ENCODE results near the gene HGFAC. TPM values are rescaled to one million over a fixed set of nuclear protein-coding genes. Genes with fewer than 3 reads are reported as not detected.

The HGFAC gene
- total RNA-seq, 1 experiment from 2014 or later, result 1.3 TPM

- no peaks in the 10 kb centered on the region for H3K9me2 ChIP-seq (ENCODE audit: insufficient read depth)
- no peaks in the 10 kb centered on the region for H3F3A ChIP-seq (ENCODE audit: insufficient read depth, low read depth)
- TF ChIP-seq EZH2 (IDR thresholded peaks at IDR 0.05; ENCODE audit: low read depth), result no peak
- no peak for TF ChIP-seq CTCF (conservative IDR thresholded peaks at IDR 0.05)
- H2AFZ ChIP-seq, result no peak overlapping the region
- H4K20me1 ChIP-seq (ENCODE audit: insufficient read depth), result no peaks in the 10 kb centered on the region
- ChIA-PET CTCF (no interaction called here), POLR2A (ENCODE audit: unreplicated experiment) (no interaction called here)
- no peaks in the 10 kb centered on the region for H3K79me2 ChIP-seq (ENCODE audit: low read depth)
- H3K4me1 ChIP-seq (replicated peaks; ENCODE audit: insufficient read depth), result no peaks in the 10 kb centered on the region
- intact Hi-C loops (cut with micrococcal nuclease; ENCODE audit: unreplicated experiment), result no loop called here
- no peak overlapping the region for H3K4me3 ChIP-seq
- H3K27ac ChIP-seq, result no peak overlapping the region
- H3K4me2 ChIP-seq, result no peak overlapping the region
- no peaks in the 10 kb centered on the region for H3K27me3 ChIP-seq (ENCODE audit: insufficient read depth, low read depth)
- no TSS peak for BruUV-seq (replicated peaks)
- H3K9me3 ChIP-seq (ENCODE audit: insufficient read depth, low read depth), result no peaks in the 10 kb centered on the region
- DNase-seq, result no peak
- no peaks in the 10 kb centered on the region for H3K36me3 ChIP-seq (ENCODE audit: low read depth)
Measured at GRCh38 chr4:3411676-3412075, 30.1 kb upstream of the HGFAC start.

DNA sequence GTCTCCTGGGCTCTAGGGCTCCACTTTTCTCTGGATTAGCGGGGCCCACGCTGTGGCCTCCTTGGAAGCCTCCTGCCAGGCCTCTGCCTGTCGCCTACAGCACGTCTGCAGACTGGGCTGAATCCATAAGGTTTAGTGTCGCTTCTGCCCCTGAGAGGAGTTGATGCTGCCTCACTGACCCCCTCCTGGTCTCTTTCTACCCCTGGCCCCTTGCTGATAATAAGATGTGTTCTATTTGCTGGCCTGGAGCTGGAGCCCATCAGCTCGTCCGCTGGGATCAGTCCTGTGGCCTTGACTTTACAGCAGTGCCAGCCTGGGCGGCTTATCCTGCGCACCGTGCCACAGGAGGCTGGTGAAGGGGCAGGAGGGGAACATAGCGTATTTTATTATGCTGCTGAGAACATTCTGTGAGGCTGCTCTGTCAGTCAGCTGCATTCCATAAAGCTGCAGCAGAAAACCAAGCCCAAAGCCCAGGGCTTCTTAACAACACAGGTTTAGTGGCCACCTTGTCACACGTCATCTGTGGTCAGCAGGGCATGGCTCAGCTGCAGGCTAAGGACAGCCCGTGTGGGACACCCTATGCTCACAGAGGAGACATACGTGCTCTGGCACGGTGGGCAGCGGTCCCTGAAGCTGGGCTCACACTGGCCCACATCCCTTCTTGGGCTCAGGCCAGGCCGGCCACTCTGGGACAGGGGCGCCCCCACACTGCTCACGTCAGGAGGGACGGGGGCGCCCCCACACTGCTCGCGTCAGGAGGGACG lies 29.3 kb upstream of the HGFAC start:
- ChIA-PET POLR2A (ENCODE audit: unreplicated experiment) (no interaction called here), CTCF (no interaction called here)
- Histone ChIP-seq H3K9me2 (ENCODE audit: insufficient read depth) (no peaks in the 10 kb centered on the region), H3K27ac (no peak overlapping the region), H3K4me2 (no peak overlapping the region), H3K9me3 (ENCODE audit: insufficient read depth, low read depth) (no peaks in the 10 kb centered on the region), H3K4me3 (no peak overlapping the region), H3K4me1 (replicated peaks; ENCODE audit: insufficient read depth) (no peaks in the 10 kb centered on the region), H3K27me3 (ENCODE audit: insufficient read depth, low read depth) (no peaks in the 10 kb centered on the region), H3K36me3 (ENCODE audit: low read depth) (no peaks in the 10 kb centered on the region), H3F3A (ENCODE audit: insufficient read depth, low read depth) (no peaks in the 10 kb centered on the region), H2AFZ (no peak overlapping the region), H3K79me2 (ENCODE audit: low read depth) (no peaks in the 10 kb centered on the region), H4K20me1 (ENCODE audit: insufficient read depth) (no peaks in the 10 kb centered on the region)
- no peak for DNase-seq
- intact Hi-C loops (cut with micrococcal nuclease; ENCODE audit: unreplicated experiment), result no loop called here
- TF ChIP-seq CTCF (conservative IDR thresholded peaks at IDR 0.05), result no peak
- TF ChIP-seq EZH2 (IDR thresholded peaks at IDR 0.05; ENCODE audit: low read depth), result no peak
- no TSS peak for BruUV-seq (replicated peaks)

GRCh38 chr4:3413217-3413671 lies 28.5 kb upstream of the HGFAC start:
- ChIA-PET POLR2A (ENCODE audit: unreplicated experiment) (no interaction called here), CTCF (no interaction called here)
- Histone ChIP-seq H3K4me1 (replicated peaks; ENCODE audit: insufficient read depth) (no peaks in the 10 kb centered on the region), H2AFZ (no peak overlapping the region), H3K79me2 (ENCODE audit: low read depth) (no peaks in the 10 kb centered on the region), H3K9me3 (ENCODE audit: insufficient read depth, low read depth) (no peaks in the 10 kb centered on the region), H3K36me3 (ENCODE audit: low read depth) (no peaks in the 10 kb centered on the region), H3K27ac (no peak overlapping the region), H3K4me2 (no peak overlapping the region), H3F3A (ENCODE audit: insufficient read depth, low read depth) (no peaks in the 10 kb centered on the region), H4K20me1 (ENCODE audit: insufficient read depth) (no peaks in the 10 kb centered on the region), H3K4me3 (no peak overlapping the region), H3K27me3 (ENCODE audit: insufficient read depth, low read depth) (no peaks in the 10 kb centered on the region), H3K9me2 (ENCODE audit: insufficient read depth) (no peaks in the 10 kb centered on the region)
- TF ChIP-seq EZH2 (IDR thresholded peaks at IDR 0.05; ENCODE audit: low read depth) (no peak), CTCF (conservative IDR thresholded peaks at IDR 0.05) (no peak)
- no peak for DNase-seq
- intact Hi-C loops (cut with micrococcal nuclease; ENCODE audit: unreplicated experiment), result no loop called here
- no TSS peak for BruUV-seq (replicated peaks)

Measured in PC-9 (cell line).